COR-L47 (cell line): Measurements from ENCODE around the gene TBC1D4.
A peak's percentile ranks its signal among the peaks of the same experiment; 100 is the strongest.
"Not testable (repeated sequence)": the region's sequence is repeated elsewhere in the genome, so short reads cannot be mapped to it uniquely, and the experiment has no call there.

Experiments used
- DNase-seq: peaks from one replicate; lab custom pipeline; 2025; lab: John Stamatoyannopoulos, UW

TBC1D4 gene

DNA sequence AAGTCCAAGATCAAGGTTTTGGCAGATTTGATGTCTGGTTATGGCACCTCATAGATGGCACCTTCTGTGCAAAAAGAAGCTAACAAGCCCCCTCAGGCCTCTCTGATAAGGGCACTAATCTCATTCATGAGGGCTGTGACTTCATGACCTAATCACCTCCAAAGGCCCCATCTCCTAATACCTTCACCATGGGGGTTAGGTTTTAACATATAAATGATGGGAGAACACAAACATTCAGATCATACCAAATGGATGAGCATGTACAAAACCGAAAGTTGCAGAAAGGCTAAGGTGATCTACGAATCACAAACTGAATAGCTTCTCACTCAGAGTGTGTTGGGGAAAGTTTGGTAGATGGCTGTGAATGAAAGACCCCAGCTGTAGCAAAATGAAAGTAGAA lies 217.4 kb downstream of the TBC1D4 start:
- no peak for DNase-seq

DNA sequence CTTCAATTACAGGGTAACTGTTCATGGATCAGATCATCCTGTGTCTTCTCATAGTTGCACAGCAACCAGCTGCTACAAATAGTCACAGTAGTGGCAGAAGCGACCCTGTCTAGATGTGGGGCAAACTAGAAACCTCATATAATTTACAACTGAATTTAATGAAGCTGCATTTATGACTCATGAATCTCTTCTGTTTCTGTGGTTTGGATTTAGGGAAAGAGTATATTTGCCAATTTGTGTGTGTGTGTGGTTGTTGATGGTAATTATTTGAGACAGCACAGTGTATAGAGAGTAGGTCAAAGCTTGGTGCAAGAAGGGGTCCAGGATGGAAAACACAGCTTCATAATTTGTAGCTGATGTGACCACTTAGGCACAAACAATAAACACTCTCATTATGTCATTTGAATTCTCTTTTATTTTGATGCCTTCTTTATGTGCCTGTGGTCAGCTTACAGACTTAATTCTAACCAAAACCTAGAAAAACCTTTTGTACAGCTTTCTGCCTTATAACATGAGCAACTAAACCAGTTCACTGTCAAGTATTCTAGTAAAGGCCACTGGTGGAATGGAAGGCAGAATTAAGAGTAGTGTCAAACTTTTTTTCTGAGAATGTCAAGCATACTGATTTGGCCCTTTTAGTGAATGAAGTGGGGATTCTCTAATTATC lies 218.1 kb downstream of the TBC1D4 start:
- DNase-seq, result no peak

- DNase-seq, result peak; percentile 38
These were observed 223.7 kb downstream of the TBC1D4 start for GRCh38 chr13:75258159-75258782.

GRCh38 chr13:75256922-75257321 lies 225.0 kb downstream of the TBC1D4 start:
- no peak for DNase-seq

GRCh38 chr13:75255653-75256052 lies 226.3 kb downstream of the TBC1D4 start:
- DNase-seq, result no peak

DNA sequence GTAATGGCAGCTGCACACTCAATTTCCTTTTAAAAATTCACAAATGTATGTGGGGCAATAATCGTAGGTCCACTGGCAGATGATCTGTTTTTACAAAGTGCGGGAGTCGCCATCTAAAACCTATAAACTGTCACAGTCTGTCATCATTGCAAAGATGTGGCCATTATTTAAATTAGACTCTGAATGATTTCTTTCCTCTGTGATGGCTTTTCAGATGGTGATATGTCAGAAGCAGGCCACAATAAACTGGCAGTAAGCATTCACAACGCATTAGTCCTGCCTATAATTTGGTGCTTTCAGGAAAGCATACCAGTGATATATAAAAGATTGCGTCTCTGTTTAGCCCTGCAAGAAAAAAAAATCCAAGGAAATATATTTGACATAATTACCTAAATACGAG lies 226.8 kb downstream of the TBC1D4 start:
- no peak for DNase-seq

GRCh38 chr13:75251188-75251587 lies 230.8 kb downstream of the TBC1D4 start:
- no peak for DNase-seq

DNA sequence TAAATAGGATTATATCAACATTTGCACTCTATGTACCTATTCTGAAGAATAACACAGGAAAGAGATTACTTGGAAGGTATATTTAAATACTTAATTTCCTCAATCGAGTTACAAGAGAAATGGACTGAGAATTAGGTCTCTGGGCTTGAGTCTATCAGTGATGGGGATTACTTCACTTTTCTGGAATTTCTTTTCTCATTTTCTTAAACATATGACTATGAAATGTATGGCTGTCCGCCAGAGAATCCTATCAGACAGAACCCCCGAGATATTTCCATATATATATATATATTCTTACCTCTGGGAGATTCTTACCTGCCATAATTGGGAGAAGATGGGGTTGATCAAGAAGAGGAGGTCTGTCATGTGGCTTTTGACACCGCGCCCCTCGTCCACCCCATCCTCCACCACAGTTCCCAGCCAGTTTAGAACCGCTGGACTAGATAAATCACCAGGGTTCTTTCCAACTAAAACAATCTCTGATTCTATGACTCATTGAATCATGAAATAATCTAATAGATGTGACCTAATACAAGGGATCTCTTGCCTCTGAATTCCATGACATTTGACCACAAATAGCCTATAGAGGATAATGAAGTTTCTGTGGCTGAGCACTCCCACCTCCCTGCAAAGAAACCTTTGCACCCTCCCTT lies 231.3 kb downstream of the TBC1D4 start:
- no peak for DNase-seq

DNA sequence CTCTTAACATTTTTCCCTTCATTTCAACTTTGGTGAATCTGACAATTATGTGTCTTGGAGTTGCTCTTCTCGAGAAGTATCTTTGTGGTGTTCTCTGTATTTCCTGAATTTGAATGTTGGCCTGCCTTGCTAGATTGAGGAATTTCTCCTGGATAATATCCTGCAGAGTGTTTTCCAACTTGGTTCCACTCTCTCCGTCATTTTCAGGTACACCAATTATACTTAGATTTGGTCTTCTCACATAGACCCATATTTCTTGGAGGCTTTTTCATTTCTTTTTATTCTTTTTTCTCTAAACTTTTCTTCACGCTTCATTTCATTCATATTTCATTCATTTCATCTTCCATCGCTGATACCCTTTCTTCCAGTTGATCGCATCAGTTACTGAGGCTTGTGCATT lies 236.4 kb downstream of the TBC1D4 start:
- not testable (repeated sequence) for DNase-seq

GRCh38 chr13:75240240-75240639 lies 241.7 kb downstream of the TBC1D4 start:
- DNase-seq, result not testable (repeated sequence)

DNA sequence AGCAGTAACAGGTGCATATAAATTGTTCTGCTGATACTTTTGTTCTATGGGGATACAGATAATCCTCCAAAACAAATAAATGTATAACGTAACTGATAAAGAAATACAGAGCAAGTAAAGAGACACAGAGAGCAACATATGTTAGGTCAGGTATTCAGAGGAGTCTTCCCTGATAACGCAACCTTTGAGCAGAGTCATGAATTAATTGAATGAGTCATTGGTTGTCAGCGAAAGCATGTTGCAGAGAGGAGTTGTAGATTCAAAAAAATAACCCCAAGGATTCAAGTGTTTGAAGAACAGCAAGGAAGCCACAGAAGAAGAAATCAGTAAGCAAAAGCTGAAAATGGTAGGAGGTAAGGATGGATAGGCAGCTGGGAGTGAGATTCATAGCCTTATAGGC lies 245.2 kb downstream of the TBC1D4 start:
- no peak for DNase-seq
